Measurements from ENCODE around the gene GREB1.

GRCh38 chr2:11559786-11560155, 25.9 kb downstream of the GREB1 start:
- TF ChIP-seq NFRKB (IDR thresholded peaks at IDR 0.05): no peak
- TF ChIP-seq MAFK (conservative IDR thresholded peaks at IDR 0.05 in 1 of 2, IDR thresholded peaks at IDR 0.05 in 1 of 2; ENCODE audit: low read length in 2 of 2): no peak

Data from HepG2 (cell line).